GM12874 (cell line): ENCODE results near the gene LRFN2.

ENCODE experiments used
- TF ChIP-seq, protein P1 (sequence below): IDR thresholded peaks from 2 replicates; pipeline ENCODE4 v1.5.1; 2011; ENCODE audit warnings: low read depth, mild to moderate bottlenecking, control low read depth, low read length, moderate library complexity; ENCODE audit not compliant: insufficient read depth

LRFN2 gene

GRCh38 chr6:40348591-40348990, 238.6 kb downstream of the LRFN2 start:
- TF ChIP-seq, protein P1, sequence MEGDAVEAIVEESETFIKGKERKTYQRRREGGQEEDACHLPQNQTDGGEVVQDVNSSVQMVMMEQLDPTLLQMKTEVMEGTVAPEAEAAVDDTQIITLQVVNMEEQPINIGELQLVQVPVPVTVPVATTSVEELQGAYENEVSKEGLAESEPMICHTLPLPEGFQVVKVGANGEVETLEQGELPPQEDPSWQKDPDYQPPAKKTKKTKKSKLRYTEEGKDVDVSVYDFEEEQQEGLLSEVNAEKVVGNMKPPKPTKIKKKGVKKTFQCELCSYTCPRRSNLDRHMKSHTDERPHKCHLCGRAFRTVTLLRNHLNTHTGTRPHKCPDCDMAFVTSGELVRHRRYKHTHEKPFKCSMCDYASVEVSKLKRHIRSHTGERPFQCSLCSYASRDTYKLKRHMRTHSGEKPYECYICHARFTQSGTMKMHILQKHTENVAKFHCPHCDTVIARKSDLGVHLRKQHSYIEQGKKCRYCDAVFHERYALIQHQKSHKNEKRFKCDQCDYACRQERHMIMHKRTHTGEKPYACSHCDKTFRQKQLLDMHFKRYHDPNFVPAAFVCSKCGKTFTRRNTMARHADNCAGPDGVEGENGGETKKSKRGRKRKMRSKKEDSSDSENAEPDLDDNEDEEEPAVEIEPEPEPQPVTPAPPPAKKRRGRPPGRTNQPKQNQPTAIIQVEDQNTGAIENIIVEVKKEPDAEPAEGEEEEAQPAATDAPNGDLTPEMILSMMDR = no peak

GRCh38 chr6:40347571-40348011, 239.6 kb downstream of the LRFN2 start:
- TF ChIP-seq, protein P1 = no peak

GRCh38 chr6:40346246-40346645, 240.9 kb downstream of the LRFN2 start:
- TF ChIP-seq, protein P1 = no peak

GRCh38 chr6:40344566-40345167, 242.5 kb downstream of the LRFN2 start:
- TF ChIP-seq, protein P1 = no peak

DNA sequence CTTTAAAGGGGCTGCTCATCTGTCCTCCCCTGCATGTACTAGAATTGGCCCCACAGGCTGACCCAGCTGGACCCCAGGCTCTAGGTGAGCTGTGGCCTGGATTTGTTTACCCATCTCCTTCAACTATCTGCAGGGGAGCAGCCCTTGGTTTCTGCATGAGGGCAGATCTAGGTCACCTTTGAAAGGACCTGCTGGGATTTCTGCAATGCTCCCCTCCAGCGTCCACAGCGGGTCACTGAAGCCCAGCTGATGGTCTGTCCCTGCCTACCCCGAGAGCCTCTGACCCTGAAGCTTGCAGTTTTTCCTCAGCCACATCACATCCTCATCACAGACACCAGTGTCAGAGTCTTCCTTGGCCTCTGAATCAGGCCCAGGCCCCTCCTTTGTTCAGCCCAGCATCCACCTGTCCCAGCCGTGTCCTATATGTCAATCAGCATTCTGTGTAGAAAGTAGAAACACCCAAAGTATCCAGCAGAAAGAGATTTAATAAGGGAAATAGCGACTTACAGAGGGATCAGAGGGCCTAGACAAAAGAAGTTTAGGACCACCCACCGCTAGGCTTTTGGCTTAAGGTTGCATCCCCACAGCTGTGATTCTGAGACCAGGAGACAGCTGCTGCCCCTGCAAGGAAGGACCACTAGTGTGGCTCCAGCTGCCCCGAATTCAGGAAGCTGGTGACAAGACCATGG, 243.1 kb downstream of the LRFN2 start:
- TF ChIP-seq, protein P1 = no peak

GRCh38 chr6:40343318-40343876, 243.8 kb downstream of the LRFN2 start:
- TF ChIP-seq, protein P1 = no peak

- TF ChIP-seq, protein P1 = no peak
These were observed 244.4 kb downstream of the LRFN2 start for GRCh38 chr6:40342723-40343122.
